GM19324 (cell line): ENCODE results near the gene ZKSCAN8.

Experiments
- ATAC-seq: cut with Tn5 transposase; IDR thresholded peaks from one replicate; pipeline ENCODE4 v1.9.1; 2021; ENCODE audit warnings: mild to moderate bottlenecking, moderate library complexity; ENCODE audit not compliant: unreplicated experiment, low FRiP score

Gene ZKSCAN8

GRCh38 chr6:28137505-28137981 is 4.1 kb upstream of the ZKSCAN8 start:
- ATAC-seq: no peak

- no peak for ATAC-seq
Observed at GRCh38 chr6:28139860-28140543, 1.7 kb upstream of the ZKSCAN8 start.

GRCh38 chr6:28140616-28141015 is 1.1 kb upstream of the ZKSCAN8 start:
- ATAC-seq: no peak

GRCh38 chr6:28142446-28142845 is 763 bp downstream of the ZKSCAN8 start:
- no peak for ATAC-seq

- ATAC-seq: no peak
Observed at GRCh38 chr6:28145231-28145630, 3.5 kb downstream of the ZKSCAN8 start.

- no peak for ATAC-seq
Observed at GRCh38 chr6:28152531-28152930, 10.8 kb downstream of the ZKSCAN8 start.

GRCh38 chr6:28153546-28153945 is 11.9 kb downstream of the ZKSCAN8 start:
- ATAC-seq: no peak

- ATAC-seq: no peak
Observed at GRCh38 chr6:28154357-28154756, 12.7 kb downstream of the ZKSCAN8 start.

- ATAC-seq: no peak
Observed at GRCh38 chr6:28158318-28158717, 16.6 kb downstream of the ZKSCAN8 start.

- no peak for ATAC-seq
Observed at GRCh38 chr6:28159029-28159607, 17.4 kb downstream of the ZKSCAN8 start.

- no peak for ATAC-seq
Observed at GRCh38 chr6:28160233-28160632, 18.6 kb downstream of the ZKSCAN8 start.

- no peak for ATAC-seq
Observed at GRCh38 chr6:28161410-28162079, 19.9 kb downstream of the ZKSCAN8 start.

- ATAC-seq: no peak
Observed at GRCh38 chr6:28165563-28165962, 23.9 kb downstream of the ZKSCAN8 start.

- no peak for ATAC-seq
Observed at GRCh38 chr6:28167068-28167467, 25.4 kb downstream of the ZKSCAN8 start.

- no peak for ATAC-seq
Observed at GRCh38 chr6:28167926-28168325, 26.2 kb downstream of the ZKSCAN8 start.

- ATAC-seq: no peak
Observed at GRCh38 chr6:28171271-28171670, 29.6 kb downstream of the ZKSCAN8 start.

GRCh38 chr6:28172006-28172405 is 30.3 kb downstream of the ZKSCAN8 start:
- ATAC-seq: no peak

GRCh38 chr6:28176373-28176772 is 34.7 kb downstream of the ZKSCAN8 start:
- ATAC-seq: no peak

GRCh38 chr6:28182255-28182654 is 40.6 kb downstream of the ZKSCAN8 start:
- no peak for ATAC-seq

- ATAC-seq: no peak
Observed at GRCh38 chr6:28188111-28188979, 46.7 kb downstream of the ZKSCAN8 start.

- ATAC-seq: no peak
Observed at GRCh38 chr6:28200020-28200419, 58.3 kb downstream of the ZKSCAN8 start.
